Astrocyte of the spinal cord (primary cell): ENCODE data around the gene INO80C.

Experiments used
- DNase-seq: peaks from one replicate; pipeline ENCODE4 v3.0.0; 2011; ENCODE audit warnings: low read depth, low spot score
- H3K4me3 ChIP-seq: 2 replicates; pipeline ENCODE4 v1.5.1; 2011; ENCODE audit warnings: low read depth, mild to moderate bottlenecking, low read length, moderate library complexity
- CTCF ChIP-seq: IDR thresholded peaks from 2 replicates; pipeline ENCODE4 v1.5.1; 2012; ENCODE audit warnings: low read depth, mild to moderate bottlenecking, low read length, inconsistent platforms
- in situ Hi-C: cut with HindIII; loops from 2 replicates; pipeline ENCODE4 v1.10.0; 2017; ENCODE audit warnings: low sequenced_read_pairs

INO80C gene

GRCh38 chr18:35526495-35527059 is 28.8 kb upstream of the INO80C start:
- no peak overlapping the region for H3K4me3 ChIP-seq
- TF ChIP-seq CTCF: no peak

GRCh38 chr18:35525795-35526494 is 28.2 kb upstream of the INO80C start:
- DNase-seq: no peak
- in situ Hi-C loops: no loop called here
- no peak for TF ChIP-seq CTCF
- no peak overlapping the region for H3K4me3 ChIP-seq

More at GRCh38 chr18:35526495-35527059, 28.8 kb upstream of the INO80C start:
- in situ Hi-C loops: no loop called here
- DNase-seq: peak; percentile 39

GRCh38 chr18:35524226-35524625 is 26.5 kb upstream of the INO80C start:
- H3K4me3 ChIP-seq: no peak overlapping the region
- in situ Hi-C loops: no loop called here
- TF ChIP-seq CTCF: no peak
- no peak for DNase-seq

GRCh38 chr18:35522130-35522959 is 24.6 kb upstream of the INO80C start:
- no peak for DNase-seq
- no peak for TF ChIP-seq CTCF
- H3K4me3 ChIP-seq: no peak overlapping the region
- in situ Hi-C loops: no loop called here

- DNase-seq: no peak
- in situ Hi-C loops: no loop called here
- H3K4me3 ChIP-seq: no peak overlapping the region
- no peak for TF ChIP-seq CTCF
These were observed 23.4 kb upstream of the INO80C start for GRCh38 chr18:35521133-35521532.

GRCh38 chr18:35519148-35519899 is 21.6 kb upstream of the INO80C start:
- no peak for DNase-seq
- no peak for TF ChIP-seq CTCF
- in situ Hi-C loops: no loop called here
- H3K4me3 ChIP-seq: no peak overlapping the region
